Breast epithelium (tissue), 3 donors: ENCODE data around the gene TOMM70.

ENCODE experiments used
- POLR2AphosphoS5 ChIP-seq, 3 donors: sonication (generic); formaldehyde crosslinking; IDR thresholded peaks; one replicate each; pipeline ENCODE4 v1.6.1; 2017; ENCODE audit warnings: antibody characterized with exemption in 3 of 3
- TF ChIP-seq, protein P1 (sequence below), 3 donors: fragments of 450-650 bp; IDR thresholded peaks; one replicate each; pipeline ENCODE4 v1.5.1; 2016 to 2017; ENCODE audit warnings: antibody characterized with exemption in 3 of 3, mild to moderate bottlenecking in 3 of 3, moderate library complexity in 3 of 3

DNA sequence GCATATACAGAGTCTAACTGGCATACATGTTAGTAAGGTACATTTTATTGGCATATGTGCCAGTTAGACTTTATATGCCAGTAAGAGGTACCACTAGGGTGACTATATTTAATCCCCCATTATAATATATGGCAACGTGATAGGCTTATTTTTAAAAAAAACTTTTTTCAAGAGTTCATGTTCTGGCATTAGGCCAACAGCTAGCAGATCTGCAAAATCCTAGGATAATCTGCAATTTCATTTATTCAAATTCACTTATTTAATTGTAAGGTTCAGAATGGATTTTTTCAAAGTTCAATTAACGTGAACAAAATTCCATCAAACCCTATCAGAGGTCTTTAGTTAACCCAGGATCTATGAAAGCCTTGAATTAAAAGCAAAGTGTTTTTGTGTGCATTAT is 34.5 kb downstream of the TOMM70 start:
- TF ChIP-seq, protein P1, sequence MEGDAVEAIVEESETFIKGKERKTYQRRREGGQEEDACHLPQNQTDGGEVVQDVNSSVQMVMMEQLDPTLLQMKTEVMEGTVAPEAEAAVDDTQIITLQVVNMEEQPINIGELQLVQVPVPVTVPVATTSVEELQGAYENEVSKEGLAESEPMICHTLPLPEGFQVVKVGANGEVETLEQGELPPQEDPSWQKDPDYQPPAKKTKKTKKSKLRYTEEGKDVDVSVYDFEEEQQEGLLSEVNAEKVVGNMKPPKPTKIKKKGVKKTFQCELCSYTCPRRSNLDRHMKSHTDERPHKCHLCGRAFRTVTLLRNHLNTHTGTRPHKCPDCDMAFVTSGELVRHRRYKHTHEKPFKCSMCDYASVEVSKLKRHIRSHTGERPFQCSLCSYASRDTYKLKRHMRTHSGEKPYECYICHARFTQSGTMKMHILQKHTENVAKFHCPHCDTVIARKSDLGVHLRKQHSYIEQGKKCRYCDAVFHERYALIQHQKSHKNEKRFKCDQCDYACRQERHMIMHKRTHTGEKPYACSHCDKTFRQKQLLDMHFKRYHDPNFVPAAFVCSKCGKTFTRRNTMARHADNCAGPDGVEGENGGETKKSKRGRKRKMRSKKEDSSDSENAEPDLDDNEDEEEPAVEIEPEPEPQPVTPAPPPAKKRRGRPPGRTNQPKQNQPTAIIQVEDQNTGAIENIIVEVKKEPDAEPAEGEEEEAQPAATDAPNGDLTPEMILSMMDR (IDR thresholded peaks at IDR 0.05), result no peak
- TF ChIP-seq POLR2AphosphoS5 (IDR thresholded peaks at IDR 0.05), result no peak
